OCI-LY7 (cell line): ENCODE measurements around the gene IGFBP4. TPM values are rescaled to one million over a fixed set of nuclear protein-coding genes. Genes with fewer than 3 reads are reported as not detected.

Source experiments
- BruUV-seq: library from RNA; stranded (reverse); fragments of 400-500 nt; replicated peaks from 2 replicates; lab custom pipeline; 2021; lab: Mats Ljungman, UMichigan
- CTCF ChIA-PET: fragments of 300-600 bp; sonication (Branson Sonifier 250); formaldehyde crosslinking; loops from one replicate; lab custom pipeline; 2022; ENCODE audit warnings: antibody characterized with exemption; ENCODE audit not compliant: unreplicated experiment; lab: Charles Lee
- POLR2A ChIA-PET: fragments of 300-600 bp; sonication (Branson Sonifier 250); formaldehyde crosslinking; loops from one replicate; lab custom pipeline; 2022; ENCODE audit warnings: antibody characterized with exemption; lab: Charles Lee
- DNase-seq: peaks from one replicate; pipeline ENCODE4 v3.0.0-alpha.2; 2015; ENCODE audit warnings: low spot score
- H2AFZ ChIP-seq: fragments of 200-600 bp; sonication (generic), shearing (Covaris generic); 2 replicates; pipeline ENCODE4 v1.6.1; 2014; ENCODE audit warnings: mild to moderate bottlenecking, antibody characterized with exemption, low read length, moderate library complexity
- H3K27ac ChIP-seq: fragments of 200-600 bp; sonication (generic); 2 replicates; pipeline ENCODE4 v1.5.1; 2014; ENCODE audit warnings: mixed run types, low read depth, mild to moderate bottlenecking, moderate library complexity, low read length, inconsistent platforms; ENCODE audit not compliant: poor library complexity, severe bottlenecking
- H3K36me3 ChIP-seq: fragments of 200-600 bp; sonication (generic); 2 replicates; pipeline ENCODE4 v1.6.1; 2014; ENCODE audit warnings: mild to moderate bottlenecking, antibody characterized with exemption, low read length, moderate library complexity, mixed read lengths; ENCODE audit not compliant: insufficient read depth
- H3K4me1 ChIP-seq: fragments of 200-600 bp; sonication (generic); 2 replicates; pipeline ENCODE4 v1.5.1; 2014; ENCODE audit warnings: mild to moderate bottlenecking, low read length; ENCODE audit not compliant: insufficient read depth, poor library complexity, severe bottlenecking
- H3K4me2 ChIP-seq: fragments of 200-600 bp; sonication (generic); 2 replicates; pipeline ENCODE4 v1.6.1; 2014; ENCODE audit warnings: mild to moderate bottlenecking, low read length
- H3K4me3 ChIP-seq: fragments of 200-600 bp; sonication (generic); 2 replicates; pipeline ENCODE4 v1.5.1; 2014; ENCODE audit warnings: mild to moderate bottlenecking, low read depth, low read length; ENCODE audit not compliant: poor library complexity, severe bottlenecking
- H3K79me2 ChIP-seq: fragments of 200-600 bp; sonication (generic); 2 replicates; pipeline ENCODE4 v1.6.1; 2016; ENCODE audit warnings: low read depth, mild to moderate bottlenecking, low read length, moderate library complexity, mixed read lengths; ENCODE audit not compliant: insufficient read depth
- H3K9me2 ChIP-seq: fragments of 200-600 bp; sonication (generic); 2 replicates; pipeline ENCODE4 v1.6.1; 2016; ENCODE audit warnings: mild to moderate bottlenecking, low read length, mixed read lengths; ENCODE audit not compliant: insufficient read depth
- H3K9me3 ChIP-seq: fragments of 200-600 bp; sonication (generic); 2 replicates; pipeline ENCODE4 v1.6.1; 2014; ENCODE audit warnings: mild to moderate bottlenecking, mixed run types, low read length, mixed read lengths
- H4K20me1 ChIP-seq: fragments of 200-600 bp; sonication (generic); 2 replicates; pipeline ENCODE4 v1.6.1; 2014; ENCODE audit warnings: mild to moderate bottlenecking, antibody characterized with exemption, low read length, moderate library complexity, mixed read lengths; ENCODE audit not compliant: insufficient read depth
- CTCF ChIP-seq: fragments of 200-600 bp; sonication (generic); conservative IDR thresholded peaks from 2 replicates; pipeline ENCODE4 v1.5.1; 2014; ENCODE audit warnings: mild to moderate bottlenecking, antibody characterized with exemption, low read length, moderate library complexity, mixed read lengths
- EZH2phosphoT487 ChIP-seq: fragments of 200-600 bp; sonication (generic); IDR thresholded peaks from 2 replicates; pipeline ENCODE4 v1.6.1; 2018; ENCODE audit warnings: low read depth, borderline replicate concordance, mild to moderate bottlenecking, mixed run types, antibody characterized with exemption, low read length, moderate library complexity, mixed read lengths
- intact Hi-C: fragments of 100-400 bp; cut with micrococcal nuclease; formaldehyde crosslinking; loops from one replicate; pipeline ENCODE4 v1.10.0; 2022; ENCODE audit not compliant: unreplicated experiment
- total RNA-seq, 2 experiments: library from RNA; depleted of rRNA in 1 of 2; stranded (reverse); fragments of >200 nt in 1 of 2; shearing (Covaris generic) in 1 of 2; gene quantifications; 2 replicates each; pipeline ENCODE4 v1.2.3, GENCODE V29; 2014 to 2022

The IGFBP4 gene
- total RNA-seq, 2 experiments from 2014 or later, result not detected

GRCh38 chr17:40415390-40415789 lies 27.9 kb upstream of the IGFBP4 start:
- intact Hi-C loops, result loop anchor here (5.0 kb wide), 1 partner anchor 58 kb away; no protein-coding TSS in a partner anchor
- Histone ChIP-seq H3K4me1 (peaks cover 26% of the 10 kb centered on the region), H3K79me2 (peaks cover 66% of the 10 kb centered on the region), H2AFZ (no peak overlapping the region), H4K20me1 (peaks cover 14% of the 10 kb centered on the region; the same call in 1 of the 2 replicates), H3K9me3 (no peaks in the 10 kb centered on the region), H3K27ac (no peak overlapping the region), H3K4me2 (peak overlapping the region; percentile 86), H3K36me3 (peaks cover 66% of the 10 kb centered on the region), H3K4me3 (peak overlapping the region; percentile 80), H3K9me2 (no peaks in the 10 kb centered on the region)
- POLR2A ChIA-PET, result interaction anchor here (1.0 kb wide), 1 partner anchor 8 kb away, joined by 3 read pairs; no protein-coding TSS in a partner anchor
- BruUV-seq, result no TSS peak
- CTCF ChIA-PET, result no interaction called here
- TF ChIP-seq CTCF (peak; percentile 83), EZH2phosphoT487 (no peak)
- DNase-seq, result peak; percentile 63

- peak overlapping the region; percentile 74 for H3K27ac ChIP-seq
- H3K4me1 ChIP-seq, result peaks cover 26% of the 10 kb centered on the region
- peak overlapping the region; percentile 80 for H3K4me3 ChIP-seq
- peaks cover 58% of the 10 kb centered on the region for H3K79me2 ChIP-seq
- TF ChIP-seq CTCF (no peak), EZH2phosphoT487 (no peak)
- ChIA-PET CTCF (interaction anchor here (0.9 to 1.0 kb wide), 2 partner anchors 100 to 131 kb away, joined by 3 read pairs; no protein-coding TSS in a partner anchor), POLR2A (interaction anchor here (0.6 to 1.0 kb wide), 2 partner anchors 9 to 21 kb away, joined by 3 read pairs; no protein-coding TSS in a partner anchor)
- peak; percentile 19 for DNase-seq
- H3K36me3 ChIP-seq, result peaks cover 53% of the 10 kb centered on the region
- H3K9me2 ChIP-seq, result no peaks in the 10 kb centered on the region
- BruUV-seq, result no TSS peak
- H3K9me3 ChIP-seq, result no peaks in the 10 kb centered on the region
- peaks cover 14% of the 10 kb centered on the region; the same call in 1 of the 2 replicates for H4K20me1 ChIP-seq
- intact Hi-C loops, result loop anchor here (2.0 to 5.0 kb wide), 2 partner anchors 14 to 59 kb away; no protein-coding TSS in a partner anchor
- peak overlapping the region; percentile 86 for H3K4me2 ChIP-seq
- peak overlapping the region; percentile 49; the same call in 1 of the 2 replicates for H2AFZ ChIP-seq
Observed at GRCh38 chr17:40416671-40417070, 26.6 kb upstream of the IGFBP4 start.

- peak; percentile 56 for DNase-seq
- intact Hi-C loops, result loop anchor here (2.0 to 5.0 kb wide), 2 partner anchors 14 to 60 kb away; no protein-coding TSS in a partner anchor
- BruUV-seq, result no TSS peak
- Histone ChIP-seq H3K4me1 (peaks cover 26% of the 10 kb centered on the region), H3K4me3 (peak overlapping the region; percentile 80), H3K27ac (peak overlapping the region; percentile 74), H2AFZ (peak overlapping the region; percentile 49), H4K20me1 (peaks cover 14% of the 10 kb centered on the region; the same call in 1 of the 2 replicates), H3K36me3 (peaks cover 48% of the 10 kb centered on the region), H3K79me2 (peaks cover 54% of the 10 kb centered on the region), H3K4me2 (peak overlapping the region; percentile 86), H3K9me2 (no peaks in the 10 kb centered on the region), H3K9me3 (no peaks in the 10 kb centered on the region)
- POLR2A ChIA-PET, result interaction anchor here (0.7 to 1.1 kb wide), 3 partner anchors 103 to 129 kb away, joined by 3 to 4 read pairs (median 3); no protein-coding TSS in a partner anchor
- TF ChIP-seq CTCF (peak; percentile 63; the same call in 1 of the 2 replicates), EZH2phosphoT487 (no peak)
- CTCF ChIA-PET, result no interaction called here
Observed at GRCh38 chr17:40417258-40417608, 26.0 kb upstream of the IGFBP4 start.
